Dendritic cell treated with granulocyte-macrophage colony-stimulating factor and Interleukin-4, amounts not matched to agents 40 ng/mL and 50 ng/mL, for 4 days (primary cell): ENCODE results near the gene DAAM1.

Source experiments
- H3K27ac Mint-ChIP-seq: one replicate; pipeline ENCODE4 v1.8.0; 2022; ENCODE audit warnings: mild to moderate bottlenecking, mixed read lengths
- H3K27me3 Mint-ChIP-seq: one replicate; pipeline ENCODE4 v1.8.0; 2022; ENCODE audit warnings: mild to moderate bottlenecking, mixed read lengths
- H3K36me3 Mint-ChIP-seq: one replicate; pipeline ENCODE4 v1.8.0; 2022; ENCODE audit warnings: low read depth, mixed read lengths
- H3K4me1 Mint-ChIP-seq: one replicate; pipeline ENCODE4 v1.8.0; 2022; ENCODE audit warnings: low read depth, mixed read lengths
- H3K4me3 Mint-ChIP-seq: one replicate; pipeline ENCODE4 v1.8.0; 2022; ENCODE audit warnings: mild to moderate bottlenecking, moderate library complexity, mixed read lengths
- H3K9me3 Mint-ChIP-seq: one replicate; pipeline ENCODE4 v1.8.0; 2022; ENCODE audit warnings: mixed read lengths
- intact Hi-C: fragments of 100-400 bp; cut with micrococcal nuclease; formaldehyde crosslinking; loops from one replicate; pipeline ENCODE4 v1.15.0; 2022

Gene DAAM1

GRCh38 chr14:59349258-59349701, 160.8 kb downstream of the DAAM1 start:
- no peak overlapping the region for H3K27ac Mint-ChIP-seq
- intact Hi-C loops, result no loop called here
- no peaks in the 10 kb centered on the region for H3K27me3 Mint-ChIP-seq
- H3K4me1 Mint-ChIP-seq, result no peaks in the 10 kb centered on the region
- no peak overlapping the region for H3K4me3 Mint-ChIP-seq
- peaks cover 21% of the 10 kb centered on the region for H3K36me3 Mint-ChIP-seq
- H3K9me3 Mint-ChIP-seq, result no peaks in the 10 kb centered on the region

- Mint-ChIP-seq H3K27ac (no peak overlapping the region), H3K4me1 (peaks cover 6% of the 10 kb centered on the region), H3K4me3 (no peak overlapping the region), H3K27me3 (no peaks in the 10 kb centered on the region), H3K36me3 (peaks cover 47% of the 10 kb centered on the region), H3K9me3 (no peaks in the 10 kb centered on the region)
- intact Hi-C loops, result loop anchor here (10.0 kb wide), 1 partner anchor 72 kb away; no protein-coding TSS in a partner anchor
These were observed 164.5 kb downstream of the DAAM1 start for GRCh38 chr14:59352961-59353360.

GRCh38 chr14:59354666-59355065, 166.2 kb downstream of the DAAM1 start:
- Mint-ChIP-seq H3K4me3 (no peak overlapping the region), H3K27me3 (no peaks in the 10 kb centered on the region), H3K27ac (no peak overlapping the region), H3K9me3 (no peaks in the 10 kb centered on the region), H3K4me1 (peaks cover 14% of the 10 kb centered on the region), H3K36me3 (peaks cover 47% of the 10 kb centered on the region)
- intact Hi-C loops, result loop anchor here (10.0 kb wide), 1 partner anchor 70 kb away; no protein-coding TSS in a partner anchor

- H3K4me3 Mint-ChIP-seq, result no peak overlapping the region
- H3K9me3 Mint-ChIP-seq, result no peaks in the 10 kb centered on the region
- intact Hi-C loops, result loop anchor here (10.0 kb wide), 1 partner anchor 70 kb away; no protein-coding TSS in a partner anchor
These were observed 166.6 kb downstream of the DAAM1 start for GRCh38 chr14:59355091-59355490.

GRCh38 chr14:59356312-59356711, 167.8 kb downstream of the DAAM1 start:
- Mint-ChIP-seq H3K27ac (no peak overlapping the region), H3K36me3 (peaks cover 47% of the 10 kb centered on the region), H3K4me3 (no peak overlapping the region), H3K9me3 (no peaks in the 10 kb centered on the region), H3K27me3 (no peaks in the 10 kb centered on the region), H3K4me1 (peaks cover 28% of the 10 kb centered on the region)
- intact Hi-C loops, result loop anchor here (10.0 kb wide), 1 partner anchor 68 kb away; no protein-coding TSS in a partner anchor

More at GRCh38 chr14:59355091-59355490, 166.6 kb downstream of the DAAM1 start:
- Mint-ChIP-seq H3K4me1 (peaks cover 18% of the 10 kb centered on the region), H3K36me3 (peaks cover 47% of the 10 kb centered on the region), H3K27ac (no peak overlapping the region), H3K27me3 (no peaks in the 10 kb centered on the region)

- Mint-ChIP-seq H3K4me1 (peaks cover 31% of the 10 kb centered on the region), H3K27me3 (no peaks in the 10 kb centered on the region), H3K27ac (no peak overlapping the region), H3K4me3 (no peak overlapping the region), H3K9me3 (no peaks in the 10 kb centered on the region), H3K36me3 (peaks cover 47% of the 10 kb centered on the region)
- intact Hi-C loops, result loop anchor here (10.0 kb wide), 1 partner anchor 68 kb away; no protein-coding TSS in a partner anchor
These were observed 168.3 kb downstream of the DAAM1 start for GRCh38 chr14:59356767-59357166.

- intact Hi-C loops, result loop anchor here (10.0 kb wide), 1 partner anchor 67 kb away; no protein-coding TSS in a partner anchor
- Mint-ChIP-seq H3K36me3 (peaks cover 44% of the 10 kb centered on the region), H3K4me1 (peaks cover 31% of the 10 kb centered on the region), H3K4me3 (no peak overlapping the region), H3K9me3 (no peaks in the 10 kb centered on the region), H3K27ac (no peak overlapping the region), H3K27me3 (no peaks in the 10 kb centered on the region)
These were observed 169.6 kb downstream of the DAAM1 start for GRCh38 chr14:59358102-59358501.

- Mint-ChIP-seq H3K36me3 (peaks cover 43% of the 10 kb centered on the region), H3K4me3 (no peak overlapping the region), H3K27me3 (no peaks in the 10 kb centered on the region), H3K9me3 (no peaks in the 10 kb centered on the region), H3K4me1 (peaks cover 31% of the 10 kb centered on the region), H3K27ac (no peak overlapping the region)
- intact Hi-C loops, result loop anchor here (10.0 kb wide), 1 partner anchor 66 kb away; no protein-coding TSS in a partner anchor
These were observed 170.3 kb downstream of the DAAM1 start for GRCh38 chr14:59358784-59359183.

GRCh38 chr14:59359431-59360124, 171.1 kb downstream of the DAAM1 start:
- Mint-ChIP-seq H3K27me3 (no peaks in the 10 kb centered on the region), H3K27ac (no peak overlapping the region), H3K9me3 (no peaks in the 10 kb centered on the region), H3K4me3 (no peak overlapping the region), H3K36me3 (peaks cover 42% of the 10 kb centered on the region), H3K4me1 (peaks cover 31% of the 10 kb centered on the region)
- intact Hi-C loops, result loop anchor here (10.0 kb wide), 1 partner anchor 65 kb away; no protein-coding TSS in a partner anchor

GRCh38 chr14:59360233-59360632, 171.8 kb downstream of the DAAM1 start:
- no peaks in the 10 kb centered on the region for H3K9me3 Mint-ChIP-seq
- no peak overlapping the region for H3K4me3 Mint-ChIP-seq
- no peak overlapping the region for H3K27ac Mint-ChIP-seq
- H3K4me1 Mint-ChIP-seq, result peaks cover 31% of the 10 kb centered on the region
- intact Hi-C loops, result no loop called here
- no peaks in the 10 kb centered on the region for H3K27me3 Mint-ChIP-seq
- peaks cover 42% of the 10 kb centered on the region for H3K36me3 Mint-ChIP-seq

GRCh38 chr14:59360923-59361794, 172.7 kb downstream of the DAAM1 start:
- H3K27me3 Mint-ChIP-seq, result no peaks in the 10 kb centered on the region
- H3K9me3 Mint-ChIP-seq, result no peaks in the 10 kb centered on the region
- no peak overlapping the region for H3K4me3 Mint-ChIP-seq
- H3K36me3 Mint-ChIP-seq, result peaks cover 34% of the 10 kb centered on the region
- H3K27ac Mint-ChIP-seq, result peak overlapping the region; percentile 35
- H3K4me1 Mint-ChIP-seq, result peaks cover 31% of the 10 kb centered on the region
- intact Hi-C loops, result no loop called here

- peaks cover 28% of the 10 kb centered on the region for H3K36me3 Mint-ChIP-seq
- peaks cover 30% of the 10 kb centered on the region for H3K4me1 Mint-ChIP-seq
- H3K27me3 Mint-ChIP-seq, result no peaks in the 10 kb centered on the region
- no peaks in the 10 kb centered on the region for H3K9me3 Mint-ChIP-seq
- H3K27ac Mint-ChIP-seq, result no peak overlapping the region
- intact Hi-C loops, result no loop called here
- no peak overlapping the region for H3K4me3 Mint-ChIP-seq
These were observed 174.0 kb downstream of the DAAM1 start for GRCh38 chr14:59362513-59362912.

GRCh38 chr14:59363531-59364226, 175.2 kb downstream of the DAAM1 start:
- Mint-ChIP-seq H3K27ac (no peak overlapping the region), H3K4me1 (peaks cover 22% of the 10 kb centered on the region), H3K9me3 (no peaks in the 10 kb centered on the region), H3K36me3 (peaks cover 33% of the 10 kb centered on the region), H3K27me3 (no peaks in the 10 kb centered on the region), H3K4me3 (no peak overlapping the region)
- intact Hi-C loops, result no loop called here
